Measurements from ENCODE around the gene KAT6B. TPM values are rescaled to one million over a fixed set of nuclear protein-coding genes. Genes with fewer than 3 reads are reported as not detected.
A peak's percentile ranks its signal among the peaks of the same experiment; 100 is the strongest.

KAT6B gene
- total RNA-seq, 1 donor from 2014 or later: 21.3 TPM

GRCh38 chr10:74928742-74929191, 102.4 kb downstream of the KAT6B start:
- Mint-ChIP-seq H3K4me1 (peaks cover 22% of the 10 kb centered on the region), H3K36me3 (no peaks in the 10 kb centered on the region), H3K9me3 (no peaks in the 10 kb centered on the region), H3K4me3 (no peak overlapping the region), H3K27me3 (ENCODE audit: insufficient read depth, low read depth) (peaks cover 4% of the 10 kb centered on the region), H3K27ac (no peak overlapping the region)
- Histone ChIP-seq H3K27me3 (no peaks in the 10 kb centered on the region), H3K4me3 (no peak overlapping the region), H3F3A (ENCODE audit: low read depth) (peaks cover 5% of the 10 kb centered on the region), H3K9ac (no peak overlapping the region), H3K79me2 (ENCODE audit: low read depth) (peaks cover 48% of the 10 kb centered on the region), H3K36me3 (no peaks in the 10 kb centered on the region), H3K4me1 (peaks cover 22% of the 10 kb centered on the region), H2AFZ (replicated peaks) (no peak overlapping the region), H4K20me1 (ENCODE audit: low read depth) (peaks cover 2% of the 10 kb centered on the region), H3K27ac (no peak overlapping the region), H3K9me3 (ENCODE audit: low read depth) (no peaks in the 10 kb centered on the region), H3K4me2 (no peak overlapping the region)
- TF ChIP-seq, protein P1, sequence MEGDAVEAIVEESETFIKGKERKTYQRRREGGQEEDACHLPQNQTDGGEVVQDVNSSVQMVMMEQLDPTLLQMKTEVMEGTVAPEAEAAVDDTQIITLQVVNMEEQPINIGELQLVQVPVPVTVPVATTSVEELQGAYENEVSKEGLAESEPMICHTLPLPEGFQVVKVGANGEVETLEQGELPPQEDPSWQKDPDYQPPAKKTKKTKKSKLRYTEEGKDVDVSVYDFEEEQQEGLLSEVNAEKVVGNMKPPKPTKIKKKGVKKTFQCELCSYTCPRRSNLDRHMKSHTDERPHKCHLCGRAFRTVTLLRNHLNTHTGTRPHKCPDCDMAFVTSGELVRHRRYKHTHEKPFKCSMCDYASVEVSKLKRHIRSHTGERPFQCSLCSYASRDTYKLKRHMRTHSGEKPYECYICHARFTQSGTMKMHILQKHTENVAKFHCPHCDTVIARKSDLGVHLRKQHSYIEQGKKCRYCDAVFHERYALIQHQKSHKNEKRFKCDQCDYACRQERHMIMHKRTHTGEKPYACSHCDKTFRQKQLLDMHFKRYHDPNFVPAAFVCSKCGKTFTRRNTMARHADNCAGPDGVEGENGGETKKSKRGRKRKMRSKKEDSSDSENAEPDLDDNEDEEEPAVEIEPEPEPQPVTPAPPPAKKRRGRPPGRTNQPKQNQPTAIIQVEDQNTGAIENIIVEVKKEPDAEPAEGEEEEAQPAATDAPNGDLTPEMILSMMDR (IDR thresholded peaks at IDR 0.05): no peak
- TF ChIP-seq EZH2 (IDR thresholded peaks at IDR 0.05) (no peak), EZH2phosphoT487 (IDR thresholded peaks at IDR 0.05) (no peak)
- DNase-seq (ENCODE audit: low spot score): no peak

DNA sequence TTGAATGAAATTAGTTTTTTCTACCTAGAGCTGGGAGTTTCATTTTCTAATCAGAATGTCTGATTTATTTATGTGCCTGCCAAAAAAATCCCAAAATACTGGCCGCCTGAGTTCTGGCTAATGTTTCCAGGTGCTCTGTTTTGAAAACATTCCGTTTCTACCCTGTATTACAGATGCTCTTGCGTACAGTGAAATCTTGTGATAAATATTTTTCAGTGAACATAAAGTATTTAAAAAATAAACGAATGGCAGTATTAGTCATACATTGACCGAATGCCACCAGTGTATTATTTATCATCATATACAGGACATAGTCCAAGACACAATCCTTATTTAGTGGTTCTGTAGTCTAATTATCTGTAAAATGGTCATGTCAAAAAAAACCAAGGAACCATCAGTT, 102.8 kb downstream of the KAT6B start:
- H3K27ac ChIP-seq: no peak overlapping the region
- no peaks in the 10 kb centered on the region for H3K36me3 ChIP-seq
- no peak overlapping the region for H2AFZ ChIP-seq (replicated peaks)
- H3K27ac Mint-ChIP-seq: no peak overlapping the region
- H3K9me3 Mint-ChIP-seq: no peaks in the 10 kb centered on the region
- H3K4me3 Mint-ChIP-seq: no peak overlapping the region
- H3K9ac ChIP-seq: no peak overlapping the region
- no peak overlapping the region for H3K4me2 ChIP-seq
- peaks cover 21% of the 10 kb centered on the region for H3K4me1 Mint-ChIP-seq
- H3K27me3 ChIP-seq: no peaks in the 10 kb centered on the region
- H4K20me1 ChIP-seq (ENCODE audit: low read depth): no peaks in the 10 kb centered on the region
- DNase-seq (ENCODE audit: low spot score): no peak
- TF ChIP-seq EZH2 (IDR thresholded peaks at IDR 0.05): no peak
- TF ChIP-seq, protein P1 (IDR thresholded peaks at IDR 0.05): no peak
- TF ChIP-seq EZH2phosphoT487 (IDR thresholded peaks at IDR 0.05): no peak
- H3F3A ChIP-seq (ENCODE audit: low read depth): peaks cover 5% of the 10 kb centered on the region
- H3K4me1 ChIP-seq: peaks cover 23% of the 10 kb centered on the region
- peaks cover 4% of the 10 kb centered on the region for H3K27me3 Mint-ChIP-seq (ENCODE audit: insufficient read depth, low read depth)
- no peak overlapping the region for H3K4me3 ChIP-seq
- peaks cover 47% of the 10 kb centered on the region for H3K79me2 ChIP-seq (ENCODE audit: low read depth)
- H3K36me3 Mint-ChIP-seq: no peaks in the 10 kb centered on the region
- H3K9me3 ChIP-seq (ENCODE audit: low read depth): no peaks in the 10 kb centered on the region

- Histone ChIP-seq H3F3A (ENCODE audit: low read depth) (peaks cover 5% of the 10 kb centered on the region), H3K27me3 (no peaks in the 10 kb centered on the region), H3K4me2 (peak overlapping the region; percentile 60), H3K9me3 (ENCODE audit: low read depth) (no peaks in the 10 kb centered on the region), H3K4me1 (peaks cover 28% of the 10 kb centered on the region), H3K79me2 (ENCODE audit: low read depth) (peaks cover 47% of the 10 kb centered on the region), H4K20me1 (ENCODE audit: low read depth) (no peaks in the 10 kb centered on the region), H2AFZ (replicated peaks) (no peak overlapping the region), H3K4me3 (no peak overlapping the region), H3K36me3 (no peaks in the 10 kb centered on the region), H3K27ac (peak overlapping the region; percentile 27), H3K9ac (no peak overlapping the region)
- no peak overlapping the region for H3K27ac Mint-ChIP-seq
- peak; percentile 28 for DNase-seq (ENCODE audit: low spot score)
- no peak for TF ChIP-seq EZH2phosphoT487 (IDR thresholded peaks at IDR 0.05)
- no peak for TF ChIP-seq EZH2 (IDR thresholded peaks at IDR 0.05)
- TF ChIP-seq, protein P1 (IDR thresholded peaks at IDR 0.05): no peak
- H3K4me3 Mint-ChIP-seq: no peak overlapping the region
- H3K27me3 Mint-ChIP-seq (ENCODE audit: insufficient read depth, low read depth): peaks cover 4% of the 10 kb centered on the region
- H3K9me3 Mint-ChIP-seq: no peaks in the 10 kb centered on the region
- H3K4me1 Mint-ChIP-seq: peaks cover 17% of the 10 kb centered on the region
- no peaks in the 10 kb centered on the region for H3K36me3 Mint-ChIP-seq
These were observed 104.6 kb downstream of the KAT6B start for GRCh38 chr10:74930965-74931364.

Data from neural progenitor cell (in vitro differentiated cells).